Hepatocyte (in vitro differentiated cells): ENCODE measurements around the gene DEDD2. TPM values are rescaled to one million over a fixed set of nuclear protein-coding genes. Genes with fewer than 3 reads are reported as not detected.

Experiments used
- DNase-seq: peaks from one replicate; pipeline ENCODE4 v3.0.0-alpha.2; 2016; ENCODE audit warnings: low spot score
- H2AFZ ChIP-seq: fragments of 200-600 bp; sonication (generic); 2 replicates; pipeline ENCODE4 v1.6.0; 2016; ENCODE audit warnings: antibody characterized with exemption, mild to moderate bottlenecking
- H3K27ac ChIP-seq: fragments of 200-600 bp; sonication (generic); 2 replicates; pipeline ENCODE4 v1.5.1; 2016; ENCODE audit warnings: mild to moderate bottlenecking
- H3K27me3 ChIP-seq: fragments of 200-600 bp; sonication (generic); 2 replicates; pipeline ENCODE4 v1.6.1; 2016
- H3K36me3 ChIP-seq: fragments of 200-600 bp; sonication (generic); replicated peaks from 2 replicates; pipeline ENCODE4 v1.5.1; 2016; ENCODE audit warnings: low read depth; ENCODE audit not compliant: insufficient read depth
- H3K4me1 ChIP-seq: fragments of 200-600 bp; sonication (generic); 2 replicates; pipeline ENCODE4 v1.5.1; 2016; ENCODE audit warnings: mild to moderate bottlenecking, moderate library complexity; ENCODE audit not compliant: insufficient read depth
- H3K4me2 ChIP-seq: fragments of 200-600 bp; sonication (generic); 2 replicates; pipeline ENCODE4 v1.6.0; 2016
- H3K4me3 ChIP-seq: fragments of 200-600 bp; sonication (generic); 2 replicates; pipeline ENCODE4 v1.5.1; 2016; ENCODE audit warnings: mild to moderate bottlenecking
- H3K79me2 ChIP-seq: fragments of 200-600 bp; sonication (generic); 2 replicates; pipeline ENCODE4 v1.6.0; 2017; ENCODE audit warnings: mild to moderate bottlenecking
- H3K9me2 ChIP-seq: fragments of 200-600 bp; sonication (generic); replicated peaks from 2 replicates; pipeline ENCODE4 v1.6.0; 2017; ENCODE audit warnings: mild to moderate bottlenecking; ENCODE audit not compliant: insufficient read depth
- H3K9me3 ChIP-seq: fragments of 200-600 bp; sonication (generic); 2 replicates; pipeline ENCODE4 v1.5.1; 2016; ENCODE audit warnings: low read depth, mild to moderate bottlenecking
- H4K20me1 ChIP-seq: fragments of 200-600 bp; sonication (generic); 2 replicates; pipeline ENCODE4 v1.6.0; 2016; ENCODE audit warnings: mild to moderate bottlenecking; ENCODE audit not compliant: insufficient read depth, poor library complexity, severe bottlenecking
- EZH2 ChIP-seq: fragments of 200-600 bp; sonication (generic); IDR thresholded peaks from 2 replicates; pipeline ENCODE4 v1.6.1; 2016; ENCODE audit warnings: antibody characterized with exemption, mild to moderate bottlenecking, borderline replicate concordance
- EZH2phosphoT487 ChIP-seq: fragments of 200-600 bp; sonication (generic); IDR thresholded peaks from one replicate; pipeline ENCODE4 v1.6.1; 2018; ENCODE audit warnings: antibody characterized with exemption, mild to moderate bottlenecking, low read depth, moderate library complexity; ENCODE audit not compliant: unreplicated experiment, severe bottlenecking
- WGBS: methylation state at CpG from one replicate; pipeline ENCODE4 v1.1.6; 2016; ENCODE audit warnings: low lambda C conversion rate; ENCODE audit errors: missing lambda C conversion rate; 5-methylcytosine and 5-hydroxymethylcytosine counted together
- polyA plus RNA-seq: library from polyadenylated mRNA; unstranded; fragments of >200 nt; fragmentation: Nextera tagmentation; extraction: Ambion mirVana; gene quantifications from 2 replicates; pipeline ENCODE4 v1.2.1, GENCODE V29; 2016
- total RNA-seq: library from RNA; depleted of rRNA; stranded (reverse); fragments of >200 nt; gene quantifications from 2 replicates; pipeline ENCODE4 v1.2.3, GENCODE V29; 2014
- TF ChIP-seq, protein P1 (sequence below): fragments of 200-600 bp; sonication (generic); IDR thresholded peaks from 2 replicates; pipeline ENCODE4 v1.5.1; 2016; ENCODE audit warnings: antibody characterized with exemption, mild to moderate bottlenecking; ENCODE audit not compliant: poor library complexity

The DEDD2 gene
- total and polyA plus RNA-seq, 2 experiments from 2014 or later, result 34.2 to 37.8 TPM

DNA sequence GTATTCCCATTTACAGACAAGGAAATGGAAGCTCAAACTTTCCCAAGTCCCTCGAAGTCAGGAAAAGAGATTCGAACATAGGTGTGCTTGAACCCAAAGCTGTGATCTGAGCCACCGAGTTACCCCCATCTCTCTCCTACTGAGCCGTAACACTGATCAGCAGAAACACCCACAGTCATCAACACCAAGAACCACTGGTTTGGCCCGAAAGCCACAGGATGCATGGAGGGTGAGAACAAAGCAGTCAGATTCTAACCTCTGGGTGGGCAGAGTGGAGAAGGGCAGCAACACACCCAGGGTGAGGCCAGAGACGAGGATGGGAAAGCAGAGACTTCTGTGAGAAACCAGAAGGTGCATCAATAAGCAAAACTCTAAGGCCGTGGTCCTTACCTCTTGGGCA, 57.5 kb downstream of the DEDD2 start:
- TF ChIP-seq, protein P1, sequence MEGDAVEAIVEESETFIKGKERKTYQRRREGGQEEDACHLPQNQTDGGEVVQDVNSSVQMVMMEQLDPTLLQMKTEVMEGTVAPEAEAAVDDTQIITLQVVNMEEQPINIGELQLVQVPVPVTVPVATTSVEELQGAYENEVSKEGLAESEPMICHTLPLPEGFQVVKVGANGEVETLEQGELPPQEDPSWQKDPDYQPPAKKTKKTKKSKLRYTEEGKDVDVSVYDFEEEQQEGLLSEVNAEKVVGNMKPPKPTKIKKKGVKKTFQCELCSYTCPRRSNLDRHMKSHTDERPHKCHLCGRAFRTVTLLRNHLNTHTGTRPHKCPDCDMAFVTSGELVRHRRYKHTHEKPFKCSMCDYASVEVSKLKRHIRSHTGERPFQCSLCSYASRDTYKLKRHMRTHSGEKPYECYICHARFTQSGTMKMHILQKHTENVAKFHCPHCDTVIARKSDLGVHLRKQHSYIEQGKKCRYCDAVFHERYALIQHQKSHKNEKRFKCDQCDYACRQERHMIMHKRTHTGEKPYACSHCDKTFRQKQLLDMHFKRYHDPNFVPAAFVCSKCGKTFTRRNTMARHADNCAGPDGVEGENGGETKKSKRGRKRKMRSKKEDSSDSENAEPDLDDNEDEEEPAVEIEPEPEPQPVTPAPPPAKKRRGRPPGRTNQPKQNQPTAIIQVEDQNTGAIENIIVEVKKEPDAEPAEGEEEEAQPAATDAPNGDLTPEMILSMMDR, result no peak
- TF ChIP-seq EZH2phosphoT487, result no peak
- TF ChIP-seq EZH2, result no peak
- no peaks in the 10 kb centered on the region for H3K9me2 ChIP-seq
- no peak overlapping the region for H3K4me2 ChIP-seq
- no peak overlapping the region for H3K27ac ChIP-seq
- DNase-seq, result no peak
- peaks cover 39% of the 10 kb centered on the region for H3K27me3 ChIP-seq
- no peaks in the 10 kb centered on the region for H3K9me3 ChIP-seq
- 82% methylated on average over 7 of the region's 7 CpGs for WGBS
- H3K4me3 ChIP-seq, result no peak overlapping the region
- H3K79me2 ChIP-seq, result no peaks in the 10 kb centered on the region
- H3K36me3 ChIP-seq, result no peaks in the 10 kb centered on the region
- H4K20me1 ChIP-seq, result no peaks in the 10 kb centered on the region
- H3K4me1 ChIP-seq, result no peaks in the 10 kb centered on the region
- no peak overlapping the region for H2AFZ ChIP-seq

DNA sequence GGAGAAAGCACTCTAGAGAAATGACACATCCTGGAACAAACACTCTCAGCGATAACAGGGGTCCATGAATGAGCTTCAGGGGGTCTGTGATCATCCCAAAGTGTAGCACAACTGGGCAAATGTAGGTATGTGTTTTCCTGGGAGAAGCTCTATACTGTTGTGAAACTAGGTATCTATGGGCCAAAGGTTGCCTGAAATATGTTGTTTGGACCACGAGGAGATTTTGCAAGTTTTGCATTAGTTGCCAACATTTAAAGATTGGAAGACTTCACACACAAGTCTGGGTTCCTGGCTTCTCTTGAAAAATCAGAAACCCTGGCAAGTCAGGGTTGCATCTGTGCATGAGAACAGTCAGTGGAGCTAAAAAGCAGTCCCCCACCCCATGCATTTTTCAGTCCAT, 58.6 kb downstream of the DEDD2 start:
- no peak overlapping the region for H3K4me2 ChIP-seq
- no peaks in the 10 kb centered on the region for H3K79me2 ChIP-seq
- no peak for DNase-seq
- no peaks in the 10 kb centered on the region for H4K20me1 ChIP-seq
- H3K27me3 ChIP-seq, result peaks cover 47% of the 10 kb centered on the region
- H3K4me1 ChIP-seq, result no peaks in the 10 kb centered on the region
- no peak overlapping the region for H3K27ac ChIP-seq
- H3K9me2 ChIP-seq, result no peaks in the 10 kb centered on the region
- H3K9me3 ChIP-seq, result no peaks in the 10 kb centered on the region
- WGBS, result 67% methylated on average over 2 of the region's 2 CpGs
- no peaks in the 10 kb centered on the region for H3K36me3 ChIP-seq
- no peak overlapping the region for H3K4me3 ChIP-seq
- H2AFZ ChIP-seq, result no peak overlapping the region
- TF ChIP-seq EZH2, result no peak
- TF ChIP-seq EZH2phosphoT487, result no peak
- TF ChIP-seq, protein P1, result no peak

DNA sequence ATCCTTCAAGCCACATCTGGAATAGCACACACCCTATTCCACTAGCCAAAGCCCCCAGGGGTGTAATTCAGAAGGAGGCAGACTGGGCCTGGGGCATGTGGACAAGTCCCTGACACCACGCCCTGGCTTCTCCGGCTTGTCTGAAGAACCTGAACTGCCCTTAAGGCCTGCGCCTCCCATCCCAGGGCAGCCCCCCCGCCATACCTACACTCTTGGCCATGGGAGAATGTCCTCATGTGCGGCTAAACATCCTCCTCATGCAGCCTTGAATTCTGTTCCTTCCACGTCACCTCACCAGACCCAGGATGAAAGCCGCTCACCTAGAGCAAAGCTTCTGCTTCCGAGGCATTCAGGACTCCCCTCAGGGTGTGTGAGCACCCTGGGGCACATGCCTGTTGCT, 60.9 kb downstream of the DEDD2 start:
- Histone ChIP-seq H3K79me2 (no peaks in the 10 kb centered on the region), H3K27ac (no peak overlapping the region), H3K9me3 (no peaks in the 10 kb centered on the region), H3K9me2 (no peaks in the 10 kb centered on the region), H3K4me2 (no peak overlapping the region), H3K36me3 (no peaks in the 10 kb centered on the region), H3K27me3 (peaks cover 52% of the 10 kb centered on the region), H4K20me1 (no peaks in the 10 kb centered on the region), H3K4me3 (no peak overlapping the region), H2AFZ (no peak overlapping the region), H3K4me1 (no peaks in the 10 kb centered on the region)
- no peak for TF ChIP-seq EZH2
- no peak for TF ChIP-seq EZH2phosphoT487
- DNase-seq, result no peak
- WGBS, result 90% methylated on average over 8 of the region's 8 CpGs

DNA sequence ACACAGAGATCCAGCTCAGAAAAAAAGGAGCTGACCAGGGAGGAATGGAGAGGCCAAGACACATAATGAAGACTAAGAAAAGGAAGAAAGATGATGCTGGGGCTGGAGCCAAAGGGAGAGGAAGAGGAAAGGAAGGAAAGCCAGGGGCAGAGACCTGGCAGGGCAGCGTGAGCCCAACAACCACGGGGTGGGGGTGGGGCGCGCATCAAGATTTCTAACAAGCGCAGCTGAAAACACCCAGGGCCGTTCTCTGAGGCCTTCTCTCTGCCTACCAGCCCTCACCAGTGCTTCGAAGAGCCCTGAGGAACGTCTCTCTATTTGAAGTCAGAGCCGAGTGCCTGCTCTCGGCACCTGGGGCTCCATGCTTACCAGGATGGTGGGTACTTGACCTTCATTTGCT, 61.7 kb downstream of the DEDD2 start:
- TF ChIP-seq, protein P1, result no peak
- TF ChIP-seq EZH2 (no peak), EZH2phosphoT487 (no peak)
- 57% methylated on average over 7 of the region's 10 CpGs for WGBS
- no peak overlapping the region for H3K4me2 ChIP-seq
- DNase-seq, result no peak
- H3K36me3 ChIP-seq, result no peaks in the 10 kb centered on the region
- H3K79me2 ChIP-seq, result no peaks in the 10 kb centered on the region
- no peak overlapping the region for H3K27ac ChIP-seq
- no peaks in the 10 kb centered on the region for H3K9me2 ChIP-seq
- H4K20me1 ChIP-seq, result no peaks in the 10 kb centered on the region
- H3K27me3 ChIP-seq, result peaks cover 46% of the 10 kb centered on the region
- no peak overlapping the region for H2AFZ ChIP-seq
- no peaks in the 10 kb centered on the region for H3K4me1 ChIP-seq
- H3K9me3 ChIP-seq, result no peaks in the 10 kb centered on the region
- H3K4me3 ChIP-seq, result no peak overlapping the region
